Upper lobe of left lung (tissue), 4 donors: Measurements from ENCODE around the gene IMMP2L.

Experiments used
- CTCF ChIP-seq, 6 experiments: fragments of 450-650 bp in 4 of 6; fragments of 200-600 bp in 2 of 6; sonication (generic) in 2 of 6; IDR thresholded peaks; one replicate each; pipeline ENCODE4 v1.5.1; 2016 to 2019; ENCODE audit warnings: antibody characterized with exemption in 6 of 6
- POLR2A ChIP-seq, 4 donors: fragments of 450-650 bp; IDR thresholded peaks; one replicate each; pipeline ENCODE4 v1.5.1; 2016 to 2017; ENCODE audit warnings: antibody characterized with exemption in 4 of 4, mild to moderate bottlenecking in 2 of 4

- TF ChIP-seq CTCF (IDR thresholded peaks at IDR 0.05): no peak
- TF ChIP-seq POLR2A (IDR thresholded peaks at IDR 0.05): no peak
These were observed 537.3 kb downstream of the IMMP2L start for GRCh38 chr7:111025006-111025405.
